H9 (cell line): ENCODE results near the gene NUBPL. TPM values are rescaled to one million over a fixed set of nuclear protein-coding genes. Genes with fewer than 3 reads are reported as not detected.

Experiments
- DNase-seq: peaks from one replicate; pipeline ENCODE4 v3.0.0-alpha.2; 2017
- H2AFZ ChIP-seq: one replicate; pipeline ENCODE4 v1.6.1; 2013; ENCODE audit warnings: mild to moderate bottlenecking, low read length, control low read depth, moderate library complexity
- H2AK5ac ChIP-seq: 2 replicates; pipeline ENCODE4 v1.6.1; 2013; ENCODE audit warnings: low read length, control low read depth, mixed read lengths; ENCODE audit not compliant: insufficient read length
- H2BK120ac ChIP-seq: one replicate; pipeline ENCODE4 v1.6.1; 2013; ENCODE audit warnings: low read depth, mild to moderate bottlenecking, low read length, control low read depth, inconsistent platforms; ENCODE audit not compliant: poor library complexity, severe bottlenecking
- H2BK12ac ChIP-seq: 2 replicates; pipeline ENCODE4 v1.6.1; 2013; ENCODE audit warnings: low read length, control low read depth, mixed read lengths, low read depth; ENCODE audit not compliant: insufficient read length
- H2BK15ac ChIP-seq: 2 replicates; pipeline ENCODE4 v1.6.1; 2013; ENCODE audit warnings: low read depth, low read length, control low read depth
- H2BK20ac ChIP-seq: one replicate; pipeline ENCODE4 v1.6.1; 2013; ENCODE audit warnings: low read depth, mild to moderate bottlenecking, low read length, control low read depth, inconsistent platforms; ENCODE audit not compliant: poor library complexity, severe bottlenecking
- H2BK5ac ChIP-seq: 2 replicates; pipeline ENCODE4 v1.6.1; 2013; ENCODE audit warnings: low read length, control low read depth, mixed read lengths; ENCODE audit not compliant: insufficient read length
- H3K14ac ChIP-seq: 2 replicates; pipeline ENCODE4 v1.6.1; 2013; ENCODE audit warnings: low read length, control low read depth; ENCODE audit not compliant: insufficient read depth
- H3K18ac ChIP-seq: 2 replicates; pipeline ENCODE4 v1.6.1; 2013; ENCODE audit warnings: low read depth, mild to moderate bottlenecking, mixed read lengths, low read length, control low read depth; ENCODE audit not compliant: insufficient read length
- H3K23ac ChIP-seq: 2 replicates; pipeline ENCODE4 v1.6.1; 2013; ENCODE audit warnings: low read length, control low read depth, mixed read lengths, low read depth; ENCODE audit not compliant: insufficient read length
- H3K23me2 ChIP-seq: 2 replicates; pipeline ENCODE4 v1.6.1; 2013; ENCODE audit warnings: low read depth, mild to moderate bottlenecking, mixed read lengths, low read length, control low read depth; ENCODE audit not compliant: insufficient read length, poor library complexity, severe bottlenecking
- H3K27ac ChIP-seq: 2 replicates; pipeline ENCODE4 v1.5.1; 2013; ENCODE audit warnings: low read length, control low read depth, mixed read lengths, low read depth; ENCODE audit not compliant: insufficient read length
- H3K27me3 ChIP-seq: 2 replicates; pipeline ENCODE4 v1.6.1; 2013; ENCODE audit warnings: low read length, control low read depth, inconsistent platforms; ENCODE audit not compliant: insufficient read depth
- H3K4ac ChIP-seq: 2 replicates; pipeline ENCODE4 v1.6.1; 2013; ENCODE audit warnings: low read depth, mild to moderate bottlenecking, control low read depth, inconsistent platforms, low read length, moderate library complexity
- H3K4me1 ChIP-seq: 2 replicates; pipeline ENCODE4 v1.6.1; 2013; ENCODE audit warnings: low read length, control low read depth, inconsistent platforms; ENCODE audit not compliant: insufficient read depth
- H3K4me2 ChIP-seq: 2 replicates; pipeline ENCODE4 v1.6.1; 2013; ENCODE audit warnings: low read length, control low read depth, mixed read lengths; ENCODE audit not compliant: insufficient read length, insufficient read depth
- H3K56ac ChIP-seq: 2 replicates; pipeline ENCODE4 v1.6.1; 2013; ENCODE audit warnings: low read depth, mild to moderate bottlenecking, mixed read lengths, low read length, control low read depth; ENCODE audit not compliant: insufficient read length
- H3K79me1 ChIP-seq: 2 replicates; pipeline ENCODE4 v1.6.1; 2013; ENCODE audit warnings: low read depth, mild to moderate bottlenecking, moderate library complexity, low read length, control low read depth, inconsistent platforms; ENCODE audit not compliant: insufficient read depth, poor library complexity, severe bottlenecking
- H3K79me2 ChIP-seq: 2 replicates; pipeline ENCODE4 v1.6.1; 2013; ENCODE audit warnings: low read length, control low read depth, inconsistent platforms; ENCODE audit not compliant: insufficient read depth
- H3K9ac ChIP-seq: 2 replicates; pipeline ENCODE4 v1.6.1; 2013; ENCODE audit warnings: low read length, control low read depth, mixed read lengths; ENCODE audit not compliant: insufficient read length; ENCODE audit errors: extremely low read depth
- H3K9me3 ChIP-seq: one replicate; pipeline ENCODE4 v1.6.1; 2013; ENCODE audit warnings: low read depth, low read length, inconsistent platforms; ENCODE audit not compliant: control insufficient read depth
- H3T11ph ChIP-seq: one replicate; pipeline ENCODE4 v1.6.1; 2013; ENCODE audit warnings: mild to moderate bottlenecking, low read length, control low read depth, inconsistent platforms
- H4K20me1 ChIP-seq: one replicate; pipeline ENCODE4 v1.6.1; 2013; ENCODE audit not compliant: control insufficient read depth, insufficient read length, insufficient read depth
- H4K5ac ChIP-seq: 2 replicates; pipeline ENCODE4 v1.6.1; 2013; ENCODE audit warnings: low read depth, mild to moderate bottlenecking, mixed read lengths, low read length, control low read depth; ENCODE audit not compliant: insufficient read length
- H4K8ac ChIP-seq: replicated peaks from 2 replicates; pipeline ENCODE4 v1.6.1; 2013; ENCODE audit warnings: low read length, control low read depth, mixed read lengths, low read depth; ENCODE audit not compliant: insufficient read length
- H4K91ac ChIP-seq: 2 replicates; pipeline ENCODE4 v1.6.1; 2013; ENCODE audit warnings: low read depth, mild to moderate bottlenecking, moderate library complexity, mixed read lengths, low read length, control low read depth; ENCODE audit not compliant: insufficient read length
- H3K27ac Mint-ChIP-seq, 3 experiments: 2 replicates in 2 of 3; 3 replicates in 1 of 3; pipeline ENCODE4 v1.8.0; 2020 to 2021; ENCODE audit warnings: mixed read lengths in 3 of 3, mild to moderate bottlenecking in 1 of 3, moderate library complexity in 1 of 3
- H3K27me3 Mint-ChIP-seq: 2 replicates; pipeline ENCODE4 v1.8.0; 2021; ENCODE audit warnings: low read depth, mild to moderate bottlenecking, moderate library complexity, mixed read lengths
- H3K36me3 Mint-ChIP-seq, 3 experiments: 2 replicates in 2 of 3; 3 replicates in 1 of 3; pipeline ENCODE4 v1.8.0; 2020 to 2021; ENCODE audit warnings: low read depth in 3 of 3, mixed read lengths in 3 of 3; ENCODE audit not compliant: insufficient read depth in 1 of 3
- H3K4me1 Mint-ChIP-seq, 2 experiments: 2 replicates each; pipeline ENCODE4 v1.8.0; 2020; ENCODE audit warnings: mixed read lengths in 2 of 2
- H3K4me3 Mint-ChIP-seq, 2 experiments: 2 replicates in 1 of 2; 3 replicates in 1 of 2; pipeline ENCODE4 v1.8.0; 2020 to 2021; ENCODE audit warnings: mild to moderate bottlenecking in 2 of 2, mixed read lengths in 2 of 2, moderate library complexity in 1 of 2
- H3K9me3 Mint-ChIP-seq, 2 experiments: 2 replicates in 1 of 2; 3 replicates in 1 of 2; pipeline ENCODE4 v1.8.0; 2020; ENCODE audit warnings: mild to moderate bottlenecking in 2 of 2, mixed read lengths in 2 of 2, moderate library complexity in 1 of 2
- CTCF ChIP-seq: fragments of 200-600 bp; sonication (generic); conservative IDR thresholded peaks from 3 replicates; pipeline ENCODE4 v1.8.0; 2021; ENCODE audit warnings: antibody characterized with exemption, mild to moderate bottlenecking
- WGBS: extraction: QIAGEN DNeasy Blood & Tissue Kit; methylation state at CpG from one replicate; pipeline ENCODE4 v1.1.7; 2013; ENCODE audit warnings: missing lambda C conversion rate, low lambda C conversion rate, mixed read lengths; ENCODE audit not compliant: insufficient read length; ENCODE audit errors: extremely low coverage; 5-methylcytosine and 5-hydroxymethylcytosine counted together
- total RNA-seq: library from RNA; stranded (reverse); gene quantifications from 2 replicates; pipeline ENCODE4 v1.2.1, GENCODE V29; 2021

The NUBPL gene
- total RNA-seq, 1 experiment from 2014 or later = 14.8 TPM

DNA sequence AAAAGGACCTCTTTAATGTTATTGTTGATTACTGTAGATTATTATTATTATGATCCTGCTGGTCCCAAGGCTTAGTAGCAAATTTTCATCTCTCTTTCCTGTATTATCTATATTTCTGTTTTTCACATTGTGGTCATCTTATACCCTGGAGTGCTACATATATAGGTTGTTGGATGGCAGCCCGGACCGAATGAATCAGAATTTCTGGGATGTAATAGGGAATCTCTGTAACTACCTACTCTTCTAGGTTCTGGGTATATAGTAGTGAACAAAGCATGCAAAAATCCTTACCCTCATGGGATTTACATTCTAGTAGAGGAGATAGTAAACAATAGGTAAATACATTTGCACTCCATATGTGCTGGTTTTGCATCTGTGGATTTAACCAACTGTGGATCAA lies 31.4 kb downstream of the NUBPL start:
- Histone ChIP-seq H3K79me2 (no peaks in the 10 kb centered on the region), H3K27ac (no peak overlapping the region), H2BK12ac (no peak overlapping the region), H3K14ac (no peak overlapping the region), H3K9ac (no peak overlapping the region), H2BK20ac (no peak overlapping the region), H3K23me2 (no peaks in the 10 kb centered on the region), H4K5ac (no peak overlapping the region), H2BK120ac (no peak overlapping the region), H2AK5ac (no peak overlapping the region), H3K18ac (no peak overlapping the region), H4K91ac (no peak overlapping the region), H3K79me1 (no peaks in the 10 kb centered on the region), H3K4me2 (no peak overlapping the region), H3K9me3 (no peaks in the 10 kb centered on the region), H3K56ac (no peak overlapping the region), H3K4me1 (no peaks in the 10 kb centered on the region), H2BK15ac (no peak overlapping the region), H4K20me1 (no peaks in the 10 kb centered on the region), H4K8ac (no peak overlapping the region), H3T11ph (no peak overlapping the region), H3K4ac (no peak overlapping the region), H3K23ac (no peak overlapping the region), H2AFZ (no peak overlapping the region), H3K27me3 (no peaks in the 10 kb centered on the region), H2BK5ac (no peak overlapping the region)
- no peak for TF ChIP-seq CTCF
- no peaks in the 10 kb centered on the region for H3K4me1 Mint-ChIP-seq
- H3K27me3 Mint-ChIP-seq = no peaks in the 10 kb centered on the region
- no peak for DNase-seq
- no CpG with 5 or more reads among the region's 2 CpGs for WGBS
- H3K36me3 Mint-ChIP-seq = no peaks in the 10 kb centered on the region
- H3K27ac Mint-ChIP-seq = no peak overlapping the region
- no peaks in the 10 kb centered on the region for H3K9me3 Mint-ChIP-seq
- no peak overlapping the region for H3K4me3 Mint-ChIP-seq
